Measurements from ENCODE around the gene GSK3B.
A peak's percentile ranks its signal among the peaks of the same experiment; 100 is the strongest.

GSK3B gene

DNA sequence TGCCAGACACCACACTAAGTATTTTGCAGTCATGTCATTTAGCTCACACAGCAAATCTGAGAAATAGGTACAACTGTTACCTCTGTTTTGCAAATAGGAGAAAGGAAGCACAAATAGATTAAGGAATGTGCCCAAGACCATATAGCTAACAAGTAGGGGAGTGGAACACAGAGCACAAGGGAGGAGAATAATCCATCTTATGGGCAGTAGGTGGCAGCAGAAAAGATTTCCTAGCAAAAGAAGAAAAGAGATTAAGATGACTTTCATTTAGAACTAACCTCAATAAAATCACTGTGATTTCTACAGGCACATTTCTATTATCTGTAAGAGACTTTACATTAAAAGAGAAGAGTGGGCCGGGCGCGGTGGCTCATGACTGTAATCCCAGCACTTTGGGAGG lies 263.2 kb downstream of the GSK3B start:
- ATAC-seq: peak; percentile 71
- TF ChIP-seq CREB5 (CRISPR knock-in tag; IDR thresholded peaks at IDR 0.05; ENCODE audit: low read depth): no peak
- no peak for TF ChIP-seq BACH2 (CRISPR knock-in tag; IDR thresholded peaks at IDR 0.05; ENCODE audit: borderline replicate concordance)

DNA sequence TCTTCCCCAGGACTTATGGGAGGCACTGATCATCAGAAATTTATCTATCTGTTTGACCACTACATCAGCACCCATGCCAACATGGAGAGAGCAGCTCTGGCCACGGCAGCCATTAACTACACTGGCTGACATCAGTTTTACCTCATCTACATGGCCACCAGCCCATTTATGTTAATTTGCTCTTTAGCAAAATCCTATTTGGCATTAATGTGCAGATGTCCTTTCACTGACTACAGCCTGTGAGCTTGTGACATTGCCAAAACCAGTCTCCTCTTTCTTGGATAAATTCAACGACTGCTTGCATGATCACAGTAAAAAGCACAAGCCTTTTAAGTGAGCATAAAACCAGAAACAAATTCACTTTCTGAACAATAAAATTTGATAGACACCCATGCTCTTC lies 264.8 kb downstream of the GSK3B start:
- TF ChIP-seq OSR1 (CRISPR knock-in tag; IDR thresholded peaks at IDR 0.05) (no peak), SNAI2 (CRISPR knock-in tag; IDR thresholded peaks at IDR 0.05) (no peak), POU6F1 (CRISPR knock-in tag; IDR thresholded peaks at IDR 0.05; ENCODE audit: borderline replicate concordance, low read depth) (no peak), GLIS3 (CRISPR knock-in tag; IDR thresholded peaks at IDR 0.05) (no peak)

DNA sequence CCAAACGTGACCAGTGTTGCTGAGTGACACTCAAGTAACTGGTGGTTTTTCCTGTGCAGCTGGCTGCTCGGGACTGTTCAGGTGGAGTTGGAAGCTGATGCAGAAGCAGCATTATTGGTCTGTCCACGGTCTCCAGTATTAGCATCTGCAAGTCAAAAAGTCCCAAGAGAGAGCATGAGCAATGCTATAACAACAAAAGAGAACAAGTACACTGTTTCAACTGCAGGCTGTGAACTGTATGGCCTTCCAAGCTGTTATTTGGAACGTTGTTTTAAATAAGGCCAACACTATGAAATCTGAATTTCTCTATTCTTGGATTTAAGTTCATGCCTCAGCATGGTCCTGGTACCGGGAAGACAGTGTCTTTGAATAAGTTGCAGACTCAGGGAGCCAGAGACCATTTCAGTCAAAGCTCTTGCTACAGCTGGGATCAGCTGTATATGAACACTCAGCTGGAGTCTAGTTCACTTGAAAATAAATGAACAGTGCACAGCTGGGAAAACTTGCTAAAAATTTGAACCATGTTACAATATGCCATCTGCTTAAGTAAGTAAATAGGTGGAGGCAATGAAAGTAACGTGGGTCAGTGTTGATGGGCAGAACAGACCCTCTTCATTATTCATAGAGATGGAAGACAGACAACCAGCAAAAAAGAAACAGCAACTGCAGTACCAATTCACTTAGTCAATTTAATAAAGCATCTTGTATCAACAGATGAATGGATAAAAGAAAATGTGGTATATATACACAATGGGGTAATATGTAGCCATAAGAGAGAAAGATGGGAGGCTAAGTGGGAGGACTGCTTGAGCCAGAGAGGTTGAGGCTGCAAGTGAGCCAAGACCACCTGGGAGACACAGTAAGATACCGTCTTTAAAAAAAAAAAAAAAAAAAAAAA lies 267.3 kb downstream of the GSK3B start:
- TF ChIP-seq ZNF8 (CRISPR knock-in tag; IDR thresholded peaks at IDR 0.05) (peak; percentile 85), TCF4 (CRISPR knock-in tag; IDR thresholded peaks at IDR 0.05; ENCODE audit: borderline replicate concordance) (peak; percentile 62; the same call in 1 of the 2 replicates), ZNF565 (CRISPR knock-in tag; conservative IDR thresholded peaks at IDR 0.05; ENCODE audit: low read depth) (no peak)
- ATAC-seq: no peak

More for the DNA sequence above, 264.8 kb downstream of the GSK3B start:
- ATAC-seq: no peak

DNA sequence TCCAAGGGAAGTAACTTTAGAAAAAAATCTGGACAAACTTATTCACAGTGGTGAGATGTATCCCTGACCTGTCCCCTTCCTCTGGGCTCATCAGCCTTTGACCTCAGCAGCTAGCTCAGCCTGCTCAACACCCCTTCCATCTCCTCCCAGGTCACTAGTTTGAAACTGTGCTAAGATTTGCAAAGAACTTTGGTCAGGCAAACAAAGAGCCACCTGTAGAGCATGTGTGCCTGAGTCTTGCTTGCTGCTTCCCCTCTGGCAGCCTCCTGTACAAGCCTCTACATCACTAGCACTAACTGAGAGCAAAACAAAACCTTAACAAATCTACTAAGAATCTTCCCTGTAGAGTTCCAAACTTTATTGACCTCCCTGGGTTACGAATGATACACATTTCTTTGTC lies 268.4 kb downstream of the GSK3B start:
- no peak for ATAC-seq
- TF ChIP-seq ZNF70 (CRISPR knock-in tag; IDR thresholded peaks at IDR 0.05) (no peak), TOX (CRISPR knock-in tag; IDR thresholded peaks at IDR 0.05; ENCODE audit: borderline replicate concordance) (no peak)

DNA sequence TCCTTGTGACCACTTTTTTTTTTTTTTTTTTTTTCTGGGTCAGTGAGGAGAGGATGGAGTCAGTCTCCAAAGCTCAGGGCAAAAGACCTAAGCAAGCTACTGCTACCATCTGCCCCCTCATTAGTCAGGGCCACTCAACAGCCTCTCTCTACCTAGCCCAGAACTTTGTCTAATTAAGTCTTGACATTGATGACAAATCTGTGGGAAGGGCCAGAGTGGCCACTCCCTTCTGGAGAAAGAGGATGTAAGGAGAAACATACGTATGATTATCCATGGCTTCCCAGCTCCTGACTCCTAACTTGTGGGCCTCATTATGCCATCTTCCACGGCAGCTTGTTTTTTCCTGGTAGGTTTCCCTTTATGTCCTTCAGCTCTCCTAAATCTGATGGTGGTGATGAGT lies 274.4 kb downstream of the GSK3B start:
- TF ChIP-seq PPARA (CRISPR knock-in tag; IDR thresholded peaks at IDR 0.05; ENCODE audit: borderline replicate concordance): no peak
- TF ChIP-seq CSDC2 (CRISPR knock-in tag; IDR thresholded peaks at IDR 0.05): no peak
- no peak for TF ChIP-seq PATZ1 (CRISPR knock-in tag; IDR thresholded peaks at IDR 0.05; ENCODE audit: borderline replicate concordance)
- no peak for TF ChIP-seq ZNF70 (CRISPR knock-in tag; IDR thresholded peaks at IDR 0.05)
- TF ChIP-seq ZFP30 (CRISPR knock-in tag; IDR thresholded peaks at IDR 0.05): no peak
- TF ChIP-seq ARNTL (CRISPR knock-in tag; IDR thresholded peaks at IDR 0.05; ENCODE audit: borderline replicate concordance, low read depth): no peak
- TF ChIP-seq ESRRG (CRISPR knock-in tag; IDR thresholded peaks at IDR 0.05): no peak
- TF ChIP-seq, protein P1, sequence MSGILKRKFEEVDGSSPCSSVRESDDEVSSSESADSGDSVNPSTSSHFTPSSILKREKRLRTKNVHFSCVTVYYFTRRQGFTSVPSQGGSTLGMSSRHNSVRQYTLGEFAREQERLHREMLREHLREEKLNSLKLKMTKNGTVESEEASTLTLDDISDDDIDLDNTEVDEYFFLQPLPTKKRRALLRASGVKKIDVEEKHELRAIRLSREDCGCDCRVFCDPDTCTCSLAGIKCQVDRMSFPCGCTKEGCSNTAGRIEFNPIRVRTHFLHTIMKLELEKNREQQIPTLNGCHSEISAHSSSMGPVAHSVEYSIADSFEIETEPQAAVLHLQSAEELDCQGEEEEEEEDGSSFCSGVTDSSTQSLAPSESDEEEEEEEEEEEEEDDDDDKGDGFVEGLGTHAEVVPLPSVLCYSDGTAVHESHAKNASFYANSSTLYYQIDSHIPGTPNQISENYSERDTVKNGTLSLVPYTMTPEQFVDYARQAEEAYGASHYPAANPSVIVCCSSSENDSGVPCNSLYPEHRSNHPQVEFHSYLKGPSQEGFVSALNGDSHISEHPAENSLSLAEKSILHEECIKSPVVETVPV (CRISPR knock-in tag; IDR thresholded peaks at IDR 0.05): no peak
- no peak for TF ChIP-seq TSHZ2 (CRISPR knock-in tag; IDR thresholded peaks at IDR 0.05)
- no peak for TF ChIP-seq TOX (CRISPR knock-in tag; IDR thresholded peaks at IDR 0.05; ENCODE audit: borderline replicate concordance)
- TF ChIP-seq CREB5 (CRISPR knock-in tag; IDR thresholded peaks at IDR 0.05; ENCODE audit: low read depth): no peak
- TF ChIP-seq GLIS3 (CRISPR knock-in tag; IDR thresholded peaks at IDR 0.05): no peak
- TF ChIP-seq ZFP3 (CRISPR knock-in tag; IDR thresholded peaks at IDR 0.05): no peak
- no peak for TF ChIP-seq RARB (CRISPR knock-in tag; IDR thresholded peaks at IDR 0.05)
- no peak for TF ChIP-seq SNAI2 (CRISPR knock-in tag; IDR thresholded peaks at IDR 0.05)
- no peak for TF ChIP-seq ZNF8 (CRISPR knock-in tag; IDR thresholded peaks at IDR 0.05)
- no peak for TF ChIP-seq ISL1 (CRISPR knock-in tag; IDR thresholded peaks at IDR 0.05)
- no peak for TF ChIP-seq TCF4 (CRISPR knock-in tag; IDR thresholded peaks at IDR 0.05; ENCODE audit: borderline replicate concordance)
- no peak for ATAC-seq
